ENCODE measurements around the gene MAP7.

MAP7 gene

DNA sequence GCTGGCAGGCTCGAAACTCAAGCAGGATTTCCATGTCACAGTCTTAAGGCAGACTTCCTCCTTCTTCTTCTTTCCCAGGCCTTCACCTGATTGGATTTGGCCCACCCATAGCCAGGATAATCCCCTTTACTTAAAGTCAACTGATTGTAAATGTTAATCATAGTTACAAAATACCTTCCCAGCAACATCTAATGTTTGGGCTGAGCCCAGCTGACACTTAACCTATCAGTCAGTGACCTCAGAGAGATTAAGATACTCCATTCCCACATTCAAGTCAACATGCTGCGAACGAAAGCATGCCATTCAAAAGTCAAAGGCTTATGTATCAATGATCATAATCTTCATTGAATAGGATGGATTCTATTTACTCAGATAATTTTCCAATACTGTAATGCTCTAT, 16.0 kb downstream of the MAP7 start:
- TF ChIP-seq, protein P1, sequence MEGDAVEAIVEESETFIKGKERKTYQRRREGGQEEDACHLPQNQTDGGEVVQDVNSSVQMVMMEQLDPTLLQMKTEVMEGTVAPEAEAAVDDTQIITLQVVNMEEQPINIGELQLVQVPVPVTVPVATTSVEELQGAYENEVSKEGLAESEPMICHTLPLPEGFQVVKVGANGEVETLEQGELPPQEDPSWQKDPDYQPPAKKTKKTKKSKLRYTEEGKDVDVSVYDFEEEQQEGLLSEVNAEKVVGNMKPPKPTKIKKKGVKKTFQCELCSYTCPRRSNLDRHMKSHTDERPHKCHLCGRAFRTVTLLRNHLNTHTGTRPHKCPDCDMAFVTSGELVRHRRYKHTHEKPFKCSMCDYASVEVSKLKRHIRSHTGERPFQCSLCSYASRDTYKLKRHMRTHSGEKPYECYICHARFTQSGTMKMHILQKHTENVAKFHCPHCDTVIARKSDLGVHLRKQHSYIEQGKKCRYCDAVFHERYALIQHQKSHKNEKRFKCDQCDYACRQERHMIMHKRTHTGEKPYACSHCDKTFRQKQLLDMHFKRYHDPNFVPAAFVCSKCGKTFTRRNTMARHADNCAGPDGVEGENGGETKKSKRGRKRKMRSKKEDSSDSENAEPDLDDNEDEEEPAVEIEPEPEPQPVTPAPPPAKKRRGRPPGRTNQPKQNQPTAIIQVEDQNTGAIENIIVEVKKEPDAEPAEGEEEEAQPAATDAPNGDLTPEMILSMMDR (IDR thresholded peaks at IDR 0.05) = no peak

- TF ChIP-seq, protein P1 (IDR thresholded peaks at IDR 0.05) = no peak
These were observed 16.7 kb downstream of the MAP7 start for GRCh38 chr6:136533487-136533886.

DNA sequence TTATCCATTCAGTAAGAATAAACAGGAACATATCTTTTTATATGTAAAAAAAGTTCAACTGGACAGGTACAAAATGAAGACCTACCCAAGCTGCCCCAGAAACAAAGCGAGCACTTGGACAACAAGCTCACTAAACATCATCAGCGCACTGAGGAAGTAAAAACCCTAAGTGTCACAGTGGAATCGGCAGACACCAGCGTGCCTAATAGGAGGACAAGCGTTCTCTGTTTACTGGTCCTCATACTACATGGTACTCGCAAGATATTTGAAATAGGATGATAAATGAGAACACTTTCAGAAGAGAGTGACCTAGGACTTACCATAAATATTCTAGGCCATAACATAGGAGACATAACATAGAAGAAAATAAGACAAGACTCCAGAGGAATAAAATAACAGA, 18.2 kb downstream of the MAP7 start:
- TF ChIP-seq, protein P1 (IDR thresholded peaks at IDR 0.05) = no peak

- TF ChIP-seq, protein P1 (IDR thresholded peaks at IDR 0.05) = no peak
These were observed 20.5 kb downstream of the MAP7 start for GRCh38 chr6:136529710-136530109.

GRCh38 chr6:136528477-136528876, 21.7 kb downstream of the MAP7 start:
- TF ChIP-seq, protein P1 (IDR thresholded peaks at IDR 0.05) = no peak

GRCh38 chr6:136527831-136528230, 22.4 kb downstream of the MAP7 start:
- TF ChIP-seq, protein P1 (IDR thresholded peaks at IDR 0.05) = no peak

DNA sequence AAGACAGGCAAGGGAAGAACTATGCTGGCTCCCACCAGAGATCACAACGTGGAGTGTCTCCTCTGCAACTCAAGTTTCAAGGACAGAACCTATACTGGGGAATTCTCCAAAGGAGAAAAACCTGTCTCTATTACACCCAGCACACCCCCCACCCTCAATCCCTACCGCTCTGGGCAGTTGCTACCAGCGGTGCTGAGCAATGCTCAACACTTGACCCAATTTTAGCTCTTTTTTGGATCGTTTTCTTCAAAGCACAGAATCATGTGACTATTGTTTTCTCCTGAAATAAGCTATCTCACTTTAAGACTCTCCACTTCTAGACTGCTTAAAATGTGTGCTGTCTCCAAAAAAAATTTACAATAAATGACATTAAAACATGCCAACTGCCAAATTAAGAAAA, 23.3 kb downstream of the MAP7 start:
- TF ChIP-seq, protein P1 (IDR thresholded peaks at IDR 0.05) = no peak

- TF ChIP-seq, protein P1 (IDR thresholded peaks at IDR 0.05) = no peak
These were observed 23.9 kb downstream of the MAP7 start for GRCh38 chr6:136526196-136526930.

Data from LNCAP (cell line).